Esophagus squamous epithelium (tissue), 4 donors: Measurements from ENCODE around the gene RSPH9.

Experiments used
- CTCF ChIP-seq, 6 experiments: fragments of 450-650 bp in 4 of 6; fragments of 200-600 bp in 2 of 6; sonication (generic) in 2 of 6; IDR thresholded peaks; one replicate each; pipeline ENCODE4 v1.5.1; 2016 to 2019; ENCODE audit warnings: antibody characterized with exemption in 6 of 6, mild to moderate bottlenecking in 4 of 6, moderate library complexity in 4 of 6
- POLR2A ChIP-seq, 4 donors: fragments of 450-650 bp; IDR thresholded peaks; one replicate each; pipeline ENCODE4 v1.6.1; 2017; ENCODE audit warnings: antibody characterized with exemption in 4 of 4, mild to moderate bottlenecking in 4 of 4, moderate library complexity in 3 of 4

DNA sequence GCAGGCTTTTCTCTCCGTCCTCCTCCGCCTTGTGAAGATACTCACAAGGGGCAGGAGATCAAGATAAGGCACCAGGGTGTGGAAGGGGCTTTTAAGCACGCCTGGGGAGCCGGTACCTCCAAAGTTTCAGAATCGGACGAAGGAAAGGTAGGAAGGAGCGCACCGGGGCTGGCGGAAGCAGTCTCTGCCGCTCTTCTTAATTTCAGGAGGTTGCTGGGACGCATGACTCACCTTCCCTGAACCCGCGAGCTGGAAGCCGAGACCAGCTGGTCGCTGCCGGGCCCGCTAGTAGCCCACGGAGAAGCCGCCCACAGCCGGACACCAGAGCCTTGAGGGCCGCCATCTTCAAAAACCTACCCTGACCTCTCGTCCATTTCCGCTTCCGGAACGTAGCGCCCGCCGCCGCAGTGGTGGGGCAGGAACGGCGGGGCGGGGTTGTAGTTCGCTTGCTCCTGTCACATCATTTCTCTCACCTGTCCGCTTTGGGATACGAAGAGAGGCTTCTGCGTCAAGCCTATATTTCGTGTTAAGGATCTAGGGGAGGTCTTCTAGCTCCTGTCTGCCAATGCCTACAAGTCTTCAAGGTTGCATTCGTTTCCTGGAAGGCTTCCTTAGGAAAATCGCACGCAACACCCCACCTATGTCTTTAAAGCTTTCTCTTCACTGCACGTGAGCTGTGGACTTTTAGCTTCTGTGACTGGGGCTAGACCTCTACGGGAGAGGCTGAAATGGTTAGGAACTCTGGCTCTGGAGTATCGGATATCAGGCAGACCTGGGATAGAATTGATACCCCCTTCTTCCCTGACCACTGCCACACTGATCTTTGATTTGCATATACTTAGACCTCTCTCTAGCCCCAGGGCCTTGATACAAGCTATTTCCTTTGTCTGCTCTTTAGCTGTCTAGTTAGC lies 42.9 kb downstream of the RSPH9 start, which contains the start of gene MRPS18A:
- TF ChIP-seq CTCF (IDR thresholded peaks at IDR 0.05), result peak in 1 of 6 experiments; percentile 19
- TF ChIP-seq POLR2A (IDR thresholded peaks at IDR 0.05), result peak in 2 of 4 donors; percentile 28 to 52
